RWPE2 (cell line): ENCODE data around the gene IGFN1.
"Not testable (repeated sequence)": the region's sequence is repeated elsewhere in the genome, so short reads cannot be mapped to it uniquely, and the experiment has no call there.

Source experiments
- ATAC-seq: fragments of 200-7000 bp; cut with Tn5 transposase; 3 replicates; pipeline ENCODE4 v1.9.1; 2021; ENCODE audit warnings: low read depth
- DNase-seq: peaks from one replicate; pipeline ENCODE4 v3.0.0-alpha.2; 2020; ENCODE audit warnings: low spot score
- H3K27ac ChIP-seq: fragments of 450-650 bp; 2 replicates; pipeline ENCODE4 v1.5.1; 2017; ENCODE audit warnings: mild to moderate bottlenecking; ENCODE audit not compliant: poor library complexity, severe bottlenecking
- H3K27me3 ChIP-seq: fragments of 250-450 bp; sonication (Bioruptor Pico); 2 replicates; pipeline ENCODE4 v1.5.1; 2021; ENCODE audit warnings: mild to moderate bottlenecking, moderate library complexity; ENCODE audit not compliant: insufficient read depth, poor library complexity, severe bottlenecking
- H3K36me3 ChIP-seq: fragments of 250-450 bp; sonication (Bioruptor Pico); 2 replicates; pipeline ENCODE4 v1.5.1; 2020; ENCODE audit warnings: low read depth, mild to moderate bottlenecking, moderate library complexity
- H3K4me1 ChIP-seq: fragments of 250-450 bp; sonication (Bioruptor Pico); 2 replicates; pipeline ENCODE4 v1.5.1; 2021; ENCODE audit warnings: mild to moderate bottlenecking, moderate library complexity; ENCODE audit not compliant: insufficient read depth, poor library complexity, severe bottlenecking
- H3K4me3 ChIP-seq: fragments of 250-450 bp; sonication (Bioruptor Pico); 2 replicates; pipeline ENCODE4 v1.5.1; 2021; ENCODE audit warnings: mild to moderate bottlenecking, moderate library complexity; ENCODE audit not compliant: severe bottlenecking
- H3K9me3 ChIP-seq: fragments of 250-450 bp; sonication (Bioruptor Pico); 2 replicates; pipeline ENCODE4 v1.5.1; 2021; ENCODE audit warnings: mild to moderate bottlenecking, moderate library complexity; ENCODE audit not compliant: severe bottlenecking
- TF ChIP-seq, protein P1 (sequence below): fragments of 450-650 bp; IDR thresholded peaks from one replicate; pipeline ENCODE4 v1.5.1; 2017; ENCODE audit warnings: mild to moderate bottlenecking, moderate library complexity; ENCODE audit not compliant: poor library complexity, severe bottlenecking

Gene IGFN1

DNA sequence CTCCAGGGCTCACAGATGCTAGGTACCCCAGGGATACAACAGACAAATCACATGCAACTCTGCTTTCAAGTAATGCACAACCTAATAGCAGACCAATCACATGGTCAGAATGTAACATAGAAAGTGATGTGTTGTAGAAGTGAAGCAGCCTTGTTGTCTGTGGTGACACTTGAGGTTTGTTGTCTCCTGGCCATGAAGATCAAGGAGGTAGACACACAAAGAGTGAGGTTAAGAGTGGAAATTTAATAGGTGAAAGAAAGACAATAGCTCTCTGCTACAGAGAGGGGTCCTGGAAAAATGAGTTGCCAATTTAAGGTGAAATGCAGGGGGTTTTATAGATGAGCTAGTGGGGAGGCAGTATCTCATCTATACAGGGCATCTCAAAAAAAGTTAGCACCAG, 33.8 kb upstream of the IGFN1 start:
- Histone ChIP-seq H3K4me3 (no peak overlapping the region), H3K9me3 (no peaks in the 10 kb centered on the region), H3K27me3 (no peaks in the 10 kb centered on the region), H3K36me3 (peaks cover 8% of the 10 kb centered on the region), H3K27ac (no peak overlapping the region), H3K4me1 (no peaks in the 10 kb centered on the region)
- ATAC-seq (no peak), DNase-seq (no peak)
- TF ChIP-seq, protein P1, sequence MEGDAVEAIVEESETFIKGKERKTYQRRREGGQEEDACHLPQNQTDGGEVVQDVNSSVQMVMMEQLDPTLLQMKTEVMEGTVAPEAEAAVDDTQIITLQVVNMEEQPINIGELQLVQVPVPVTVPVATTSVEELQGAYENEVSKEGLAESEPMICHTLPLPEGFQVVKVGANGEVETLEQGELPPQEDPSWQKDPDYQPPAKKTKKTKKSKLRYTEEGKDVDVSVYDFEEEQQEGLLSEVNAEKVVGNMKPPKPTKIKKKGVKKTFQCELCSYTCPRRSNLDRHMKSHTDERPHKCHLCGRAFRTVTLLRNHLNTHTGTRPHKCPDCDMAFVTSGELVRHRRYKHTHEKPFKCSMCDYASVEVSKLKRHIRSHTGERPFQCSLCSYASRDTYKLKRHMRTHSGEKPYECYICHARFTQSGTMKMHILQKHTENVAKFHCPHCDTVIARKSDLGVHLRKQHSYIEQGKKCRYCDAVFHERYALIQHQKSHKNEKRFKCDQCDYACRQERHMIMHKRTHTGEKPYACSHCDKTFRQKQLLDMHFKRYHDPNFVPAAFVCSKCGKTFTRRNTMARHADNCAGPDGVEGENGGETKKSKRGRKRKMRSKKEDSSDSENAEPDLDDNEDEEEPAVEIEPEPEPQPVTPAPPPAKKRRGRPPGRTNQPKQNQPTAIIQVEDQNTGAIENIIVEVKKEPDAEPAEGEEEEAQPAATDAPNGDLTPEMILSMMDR, result no peak

DNA sequence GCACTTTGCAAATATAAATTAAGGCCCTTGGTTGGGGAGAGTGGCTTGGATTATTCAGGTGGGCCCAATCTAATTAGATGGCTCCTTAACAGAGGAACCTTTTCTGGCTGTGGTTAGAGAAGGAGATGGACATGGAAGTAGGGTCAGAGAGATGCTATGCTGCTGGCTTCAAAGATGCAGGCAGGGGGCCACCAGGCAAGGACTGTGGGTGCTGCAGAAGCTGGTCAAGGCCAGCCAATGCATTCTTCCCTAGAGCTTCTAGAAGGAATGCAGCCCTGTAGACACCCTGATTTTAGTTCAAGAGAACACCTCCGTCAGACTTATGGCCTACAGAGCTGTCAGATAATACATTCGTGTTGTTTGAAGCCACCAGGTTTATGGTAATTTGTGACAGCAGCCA, 32.7 kb upstream of the IGFN1 start:
- H3K4me1 ChIP-seq, result no peaks in the 10 kb centered on the region
- TF ChIP-seq, protein P1, result no peak
- H3K36me3 ChIP-seq, result peaks cover 2% of the 10 kb centered on the region; the same call in 1 of the 2 replicates
- no peak for ATAC-seq
- H3K9me3 ChIP-seq, result no peaks in the 10 kb centered on the region
- H3K4me3 ChIP-seq, result no peak overlapping the region
- H3K27ac ChIP-seq, result no peak overlapping the region
- no peak for DNase-seq
- no peaks in the 10 kb centered on the region for H3K27me3 ChIP-seq

DNA sequence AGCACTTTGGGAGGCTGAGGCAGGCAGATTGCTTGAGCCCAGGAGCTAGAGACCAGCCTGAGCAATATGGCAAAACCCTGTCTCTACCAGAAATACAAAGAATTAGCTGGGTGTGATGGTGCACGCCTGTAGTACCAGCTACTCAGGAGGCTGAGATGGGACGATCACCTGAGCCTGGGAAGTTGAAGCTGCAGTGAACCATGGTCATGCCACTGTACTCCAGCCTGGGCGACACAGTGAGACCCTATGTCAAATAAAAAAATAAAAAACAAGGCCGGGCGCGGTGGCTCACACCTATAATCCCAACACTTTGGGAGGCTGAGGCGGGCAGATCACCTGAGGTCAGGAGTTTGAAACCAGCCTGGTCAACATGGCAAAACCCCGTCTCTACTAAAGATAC, 27.6 kb upstream of the IGFN1 start:
- not testable (repeated sequence) for H3K36me3 ChIP-seq, DNase-seq, H3K27me3 ChIP-seq, H3K9me3 ChIP-seq, H3K27ac ChIP-seq, H3K4me3 ChIP-seq, H3K4me1 ChIP-seq, ATAC-seq

DNA sequence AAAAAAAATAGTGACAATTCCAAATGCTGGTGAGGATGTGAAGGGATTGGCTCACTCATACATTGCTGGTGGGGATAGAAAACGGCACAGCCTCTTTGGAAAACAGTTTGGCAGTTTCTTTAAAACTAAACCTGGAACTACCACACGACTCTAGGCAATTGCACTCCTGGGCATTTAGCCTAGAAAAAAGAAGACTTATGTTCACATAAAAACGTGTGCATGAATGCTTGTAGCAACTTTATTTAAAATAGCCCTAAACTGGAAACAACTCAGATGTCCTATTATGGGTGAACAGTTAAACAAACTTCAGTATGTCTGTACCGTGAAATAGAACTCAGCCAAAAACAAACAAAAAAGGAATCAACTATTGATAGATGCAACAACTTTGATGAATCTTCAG, 26.9 kb upstream of the IGFN1 start:
- no peaks in the 10 kb centered on the region for H3K9me3 ChIP-seq
- TF ChIP-seq, protein P1, result no peak
- H3K27ac ChIP-seq, result no peak overlapping the region
- H3K27me3 ChIP-seq, result no peaks in the 10 kb centered on the region
- ATAC-seq, result no peak
- no peak for DNase-seq
- no peak overlapping the region for H3K4me3 ChIP-seq
- no peaks in the 10 kb centered on the region for H3K4me1 ChIP-seq
- H3K36me3 ChIP-seq, result no peaks in the 10 kb centered on the region

DNA sequence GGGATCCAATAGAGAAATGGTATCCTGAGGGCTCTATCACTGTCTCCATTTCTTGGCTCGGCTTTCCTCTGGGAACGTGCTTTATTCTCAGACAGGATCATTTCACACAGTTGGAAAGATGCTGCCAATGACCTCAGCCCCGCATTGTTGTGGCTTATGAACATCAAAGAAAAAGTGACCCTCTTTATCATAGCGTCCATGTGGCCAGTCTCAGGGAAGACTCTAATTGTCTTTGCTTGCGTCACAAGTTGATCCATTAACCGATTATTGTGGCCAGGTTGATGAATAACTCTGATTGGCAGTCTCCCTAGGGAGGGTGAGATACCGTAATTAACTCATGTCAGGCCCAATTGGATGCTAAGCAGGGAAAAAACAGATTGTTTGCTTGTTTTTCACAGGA, 26.0 kb upstream of the IGFN1 start:
- DNase-seq (no peak), ATAC-seq (no peak)
- H3K9me3 ChIP-seq, result no peaks in the 10 kb centered on the region
- H3K4me3 ChIP-seq, result no peak overlapping the region
- no peaks in the 10 kb centered on the region for H3K27me3 ChIP-seq
- TF ChIP-seq, protein P1, result no peak
- no peaks in the 10 kb centered on the region for H3K4me1 ChIP-seq
- H3K27ac ChIP-seq, result no peak overlapping the region
- no peaks in the 10 kb centered on the region for H3K36me3 ChIP-seq
